Sigmoid colon (tissue), 7 donors: ENCODE data around the gene MYLK4. TPM values are rescaled to one million over a fixed set of nuclear protein-coding genes. Genes with fewer than 3 reads are reported as not detected.

Source experiments
- DNase-seq: peaks from one replicate; pipeline ENCODE4 v3.0.0-alpha.2; 2019
- H3K27ac ChIP-seq, 4 donors: fragments of 200-600 bp; sonication (generic); one replicate each; pipeline ENCODE4 v1.5.1; 2016 to 2019; ENCODE audit warnings: mild to moderate bottlenecking in 1 of 4
- H3K27me3 ChIP-seq, 3 donors: fragments of 200-600 bp; sonication (generic); one replicate each; pipeline ENCODE4 v1.5.1; 2019; ENCODE audit warnings: mild to moderate bottlenecking in 1 of 3
- H3K36me3 ChIP-seq, 4 donors: fragments of 200-600 bp; sonication (generic); one replicate each; pipeline ENCODE4 v1.5.1; 2016 to 2019
- H3K4me1 ChIP-seq, 4 donors: fragments of 200-600 bp; sonication (generic); one replicate each; pipeline ENCODE4 v1.5.1; 2017 to 2019
- H3K4me3 ChIP-seq, 4 donors: fragments of 200-600 bp; sonication (generic); one replicate each; pipeline ENCODE4 v1.5.1; 2017 to 2019; ENCODE audit warnings: mild to moderate bottlenecking in 2 of 4, moderate library complexity in 1 of 4
- H3K9me3 ChIP-seq, 4 donors: fragments of 200-600 bp in 3 of 4; sonication (generic) in 3 of 4; one replicate each; pipeline versions ENCODE4 v1.5.1 to v1.6.1; 2013 to 2019
- CTCF ChIP-seq, 4 experiments: fragments of 450-650 bp in 3 of 4; fragments of 200-600 bp in 1 of 4; IDR thresholded peaks; one replicate each; pipeline ENCODE4 v1.5.1; 2016 to 2019; ENCODE audit warnings: antibody characterized with exemption in 4 of 4, mild to moderate bottlenecking in 3 of 4, moderate library complexity in 2 of 4
- EP300 ChIP-seq, 4 donors: sonication (generic); formaldehyde crosslinking; IDR thresholded peaks; one replicate each; pipeline ENCODE4 v1.6.1; 2017; ENCODE audit warnings: antibody characterized with exemption in 4 of 4
- POLR2A ChIP-seq, 2 donors: fragments of 450-650 bp; IDR thresholded peaks; one replicate each; pipeline ENCODE4 v1.6.1; 2016; ENCODE audit warnings: antibody characterized with exemption in 2 of 2, mild to moderate bottlenecking in 2 of 2, moderate library complexity in 2 of 2
- POLR2AphosphoS5 ChIP-seq, 4 donors: sonication (generic); formaldehyde crosslinking; IDR thresholded peaks; one replicate each; pipeline ENCODE4 v1.6.1; 2017; ENCODE audit warnings: antibody characterized with exemption in 4 of 4
- WGBS, 2 donors: extraction: QIAGEN DNeasy Blood & Tissue Kit; methylation state at CpG; one replicate each; pipeline ENCODE4 v1.1.7; 2013; 5-methylcytosine and 5-hydroxymethylcytosine counted together
- intact Hi-C: fragments of 100-400 bp; cut with DNase I; formaldehyde crosslinking; loops from one replicate; pipeline ENCODE4 v1.15.1; 2023
- polyA plus RNA-seq, 3 donors: library from polyadenylated mRNA; stranded (reverse); fragments of 200-250 nt; gene quantifications; one replicate each; pipeline ENCODE4 v1.2.3, GENCODE V29; 2013
- total RNA-seq, 4 donors: library from RNA; depleted of rRNA; stranded (reverse); fragments of >200 nt; gene quantifications; one replicate each; pipeline ENCODE4 v1.1.0, GENCODE V29; 2016
- donor health status: healthy with polysubstance abuse.
- donor health status: Bipolar disorder and iron deficiency.
- donor health status: healthy.

The MYLK4 gene
- total and polyA plus RNA-seq, 7 donors = under 0.01 to 1.1 (median 0.32) TPM; not detected in 1

GRCh38 chr6:2697291-2697690 lies 53.4 kb downstream of the MYLK4 start:
- Histone ChIP-seq H3K4me3 (no peak overlapping the region), H3K27ac (no peak overlapping the region), H3K4me1 (no peaks in the 10 kb centered on the region), H3K36me3 (no peaks in the 10 kb centered on the region), H3K9me3 (no peaks in the 10 kb centered on the region), H3K27me3 (no peaks in the 10 kb centered on the region)
- no peak for DNase-seq
- intact Hi-C loops = no loop called here
- no peak for TF ChIP-seq EP300 (IDR thresholded peaks at IDR 0.05)
- no peak for TF ChIP-seq CTCF (IDR thresholded peaks at IDR 0.05)
- no peak for TF ChIP-seq POLR2A (IDR thresholded peaks at IDR 0.05)
- no peak for TF ChIP-seq POLR2AphosphoS5 (IDR thresholded peaks at IDR 0.05)
- whole genome bisulfite sequencing, 2 donors = 80 to 87% methylated on average over 13 of the region's 13 CpGs

DNA sequence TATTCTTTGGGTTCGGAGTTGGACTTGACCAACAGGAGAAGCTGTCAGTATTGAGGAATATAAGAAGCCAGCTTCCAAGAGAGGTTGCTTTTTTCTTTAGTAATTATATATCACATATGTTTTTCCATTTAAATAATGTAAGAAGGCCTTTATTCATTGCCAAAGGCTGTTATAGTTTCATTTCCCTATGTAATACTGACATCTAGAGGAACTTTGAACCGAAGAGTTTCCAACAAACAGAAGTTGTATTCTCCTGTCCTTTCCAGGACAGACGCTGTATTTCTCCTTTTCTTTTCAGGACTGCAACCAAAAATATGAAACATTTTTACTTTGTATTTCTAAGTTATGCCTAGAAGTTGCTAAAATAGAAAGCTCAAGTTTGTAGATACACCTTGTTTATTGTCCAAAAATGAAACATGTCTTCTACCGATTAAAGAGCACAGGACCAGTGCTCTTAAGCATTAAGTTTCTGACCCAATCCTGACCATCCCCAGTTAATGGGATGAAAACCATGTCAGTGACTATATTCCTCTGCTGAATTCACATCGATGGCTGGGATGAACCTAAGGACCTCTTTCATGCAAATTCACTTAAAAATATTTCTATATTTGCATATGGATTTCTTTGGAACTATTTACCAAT lies 55.1 kb downstream of the MYLK4 start:
- Histone ChIP-seq H3K4me3 (no peak overlapping the region), H3K36me3 (no peaks in the 10 kb centered on the region), H3K27me3 (no peaks in the 10 kb centered on the region), H3K9me3 (no peaks in the 10 kb centered on the region), H3K4me1 (no peaks in the 10 kb centered on the region), H3K27ac (no peak overlapping the region)
- intact Hi-C loops = no loop called here
- DNase-seq = no peak
- TF ChIP-seq EP300 (IDR thresholded peaks at IDR 0.05) (no peak), POLR2A (IDR thresholded peaks at IDR 0.05) (no peak), POLR2AphosphoS5 (IDR thresholded peaks at IDR 0.05) (no peak), CTCF (IDR thresholded peaks at IDR 0.05) (no peak)
- 41 to 56% methylated on average over 5 of the region's 5 CpGs for WGBS, 2 donors

GRCh38 chr6:2693231-2693630 lies 57.5 kb downstream of the MYLK4 start:
- TF ChIP-seq CTCF (IDR thresholded peaks at IDR 0.05) (no peak), POLR2AphosphoS5 (IDR thresholded peaks at IDR 0.05) (no peak), POLR2A (IDR thresholded peaks at IDR 0.05) (no peak), EP300 (IDR thresholded peaks at IDR 0.05) (no peak)
- Histone ChIP-seq H3K4me1 (no peaks in the 10 kb centered on the region), H3K36me3 (no peaks in the 10 kb centered on the region), H3K27ac (no peak overlapping the region), H3K27me3 (no peaks in the 10 kb centered on the region), H3K4me3 (no peak overlapping the region), H3K9me3 (no peaks in the 10 kb centered on the region)
- intact Hi-C loops = no loop called here
- WGBS, 2 donors = 72% methylated on average over 1 of the region's 1 CpG
- DNase-seq = no peak

GRCh38 chr6:2688401-2689064 lies 62.2 kb downstream of the MYLK4 start:
- no peak for DNase-seq
- Histone ChIP-seq H3K4me1 (no peaks in the 10 kb centered on the region), H3K4me3 (no peak overlapping the region), H3K27me3 (no peaks in the 10 kb centered on the region), H3K9me3 (no peaks in the 10 kb centered on the region), H3K27ac (no peak overlapping the region), H3K36me3 (no peaks in the 10 kb centered on the region)
- 92 to 94% methylated on average over 8 of the region's 8 CpGs for WGBS, 2 donors
- no peak for TF ChIP-seq CTCF (IDR thresholded peaks at IDR 0.05)
- TF ChIP-seq POLR2A (IDR thresholded peaks at IDR 0.05) = no peak
- TF ChIP-seq EP300 (IDR thresholded peaks at IDR 0.05) = no peak
- TF ChIP-seq POLR2AphosphoS5 (IDR thresholded peaks at IDR 0.05) = no peak
- intact Hi-C loops = no loop called here
